Transverse colon (tissue), 4 donors: ENCODE results near the gene GRHL1.

Experiments used
- EP300 ChIP-seq: sonication (generic); formaldehyde crosslinking; IDR thresholded peaks from one replicate; pipeline ENCODE4 v1.6.1; 2017; ENCODE audit warnings: antibody characterized with exemption, low read depth
- POLR2A ChIP-seq: fragments of 450-650 bp; IDR thresholded peaks from one replicate; pipeline ENCODE4 v1.6.1; 2016; ENCODE audit warnings: antibody characterized with exemption, mild to moderate bottlenecking, moderate library complexity
- POLR2AphosphoS5 ChIP-seq, 3 donors: sonication (generic); formaldehyde crosslinking; IDR thresholded peaks; one replicate each; pipeline ENCODE4 v1.6.1; 2016; ENCODE audit warnings: antibody characterized with exemption in 3 of 3
- TF ChIP-seq, protein P1 (sequence below), 5 experiments: fragments of 200-600 bp in 3 of 5; fragments of 450-650 bp in 2 of 5; sonication (generic) in 3 of 5; IDR thresholded peaks; 1 replicate in 2 of 5; 2 replicates in 3 of 5; pipeline ENCODE4 v1.5.1; 2016 to 2017; ENCODE audit warnings: antibody characterized with exemption in 5 of 5, inconsistent platforms in 3 of 5, mild to moderate bottlenecking in 2 of 5, moderate library complexity in 1 of 5

DNA sequence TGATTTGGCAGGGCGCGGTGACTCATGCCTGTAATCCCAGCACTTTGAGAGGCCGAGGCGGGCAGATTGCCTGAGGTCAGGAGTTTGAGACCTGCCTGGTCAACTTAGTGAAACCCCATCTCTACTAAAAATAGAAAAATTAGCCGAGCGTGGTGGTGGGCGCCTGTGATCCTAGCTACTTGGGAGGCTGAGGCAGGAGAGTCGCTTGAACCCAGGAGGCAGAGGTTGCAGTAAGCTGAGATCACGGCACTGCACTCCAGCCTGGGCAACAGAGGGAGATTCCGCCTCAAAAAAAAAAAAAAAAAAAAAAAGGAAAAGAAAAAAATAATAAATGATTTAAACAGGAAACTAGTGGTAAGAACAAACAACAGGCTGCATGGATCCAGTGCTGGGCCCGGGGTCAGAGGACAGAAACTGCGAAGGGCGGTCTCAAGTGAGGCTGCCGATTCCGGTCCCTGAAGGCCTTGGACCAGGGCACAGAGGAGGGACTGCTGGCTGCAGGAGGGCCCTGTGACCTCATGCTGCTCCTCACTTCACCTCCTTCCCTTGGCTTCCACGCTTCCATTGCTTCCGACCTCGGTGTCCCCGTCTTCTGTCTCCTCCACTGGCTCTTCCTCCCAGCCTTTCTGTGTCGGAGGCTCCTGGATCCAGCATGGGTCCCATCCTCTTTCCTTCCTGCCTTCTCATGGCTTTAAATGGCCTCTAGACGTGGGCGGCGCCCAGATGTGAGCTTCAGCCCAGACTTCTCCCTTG lies 2.1 kb upstream of the GRHL1 start:
- TF ChIP-seq, protein P1, sequence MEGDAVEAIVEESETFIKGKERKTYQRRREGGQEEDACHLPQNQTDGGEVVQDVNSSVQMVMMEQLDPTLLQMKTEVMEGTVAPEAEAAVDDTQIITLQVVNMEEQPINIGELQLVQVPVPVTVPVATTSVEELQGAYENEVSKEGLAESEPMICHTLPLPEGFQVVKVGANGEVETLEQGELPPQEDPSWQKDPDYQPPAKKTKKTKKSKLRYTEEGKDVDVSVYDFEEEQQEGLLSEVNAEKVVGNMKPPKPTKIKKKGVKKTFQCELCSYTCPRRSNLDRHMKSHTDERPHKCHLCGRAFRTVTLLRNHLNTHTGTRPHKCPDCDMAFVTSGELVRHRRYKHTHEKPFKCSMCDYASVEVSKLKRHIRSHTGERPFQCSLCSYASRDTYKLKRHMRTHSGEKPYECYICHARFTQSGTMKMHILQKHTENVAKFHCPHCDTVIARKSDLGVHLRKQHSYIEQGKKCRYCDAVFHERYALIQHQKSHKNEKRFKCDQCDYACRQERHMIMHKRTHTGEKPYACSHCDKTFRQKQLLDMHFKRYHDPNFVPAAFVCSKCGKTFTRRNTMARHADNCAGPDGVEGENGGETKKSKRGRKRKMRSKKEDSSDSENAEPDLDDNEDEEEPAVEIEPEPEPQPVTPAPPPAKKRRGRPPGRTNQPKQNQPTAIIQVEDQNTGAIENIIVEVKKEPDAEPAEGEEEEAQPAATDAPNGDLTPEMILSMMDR (IDR thresholded peaks at IDR 0.05), result no peak
- TF ChIP-seq POLR2AphosphoS5 (IDR thresholded peaks at IDR 0.05) (no peak), POLR2A (no peak), EP300 (no peak)
